ENCODE measurements around the gene FYCO1. TPM values are rescaled to one million over a fixed set of nuclear protein-coding genes. Genes with fewer than 3 reads are reported as not detected.

FYCO1 gene
- total and polyA plus RNA-seq, 9 of the 15 experiments (the other 6 are each of a cell fraction or from before 2014, with no cell fraction given): 2.1 to 13.8 (median 7.4) TPM

GRCh38 chr3:45981346-45982074 is 14.1 kb downstream of the FYCO1 start (continued):
- TF ChIP-seq ZBTB43 (CRISPR knock-in tag; IDR thresholded peaks at IDR 0.05): no peak
- TF ChIP-seq YY1 (IDR thresholded peaks at IDR 0.05; ENCODE audit: borderline replicate concordance in 1 of 3, control insufficient read depth in 1 of 3, extremely low read depth in 1 of 3, insufficient read depth in 3 of 3, insufficient read length in 1 of 3, insufficient replicate concordance in 2 of 3, low read depth in 1 of 3, low read length in 2 of 3): no peak
- TF ChIP-seq NR0B1 (IDR thresholded peaks at IDR 0.05; ENCODE audit: partially characterized antibody): no peak
- TF ChIP-seq ZBTB40 (IDR thresholded peaks at IDR 0.05): no peak
- no peak for TF ChIP-seq ZBTB40 (CRISPR knock-in tag; IDR thresholded peaks at IDR 0.05)
- no peak for TF ChIP-seq ZBTB26 (CRISPR knock-in tag; IDR thresholded peaks at IDR 0.05)
- TF ChIP-seq RBM25 (IDR thresholded peaks at IDR 0.05; ENCODE audit: low read depth, low read length, severe bottlenecking): no peak
- TF ChIP-seq RBM14 (IDR thresholded peaks at IDR 0.05; ENCODE audit: borderline replicate concordance, insufficient read depth, low read depth, low read length): no peak
- TF ChIP-seq ZNF174 (CRISPR knock-in tag; IDR thresholded peaks at IDR 0.05): no peak
- no peak for TF ChIP-seq ZBTB5 (IDR thresholded peaks at IDR 0.05)

All from K562 (cell line).